Upper lobe of left lung (tissue), 4 donors: ENCODE data around the gene PLS3.

Source experiments
- POLR2A ChIP-seq, 4 donors: fragments of 450-650 bp; IDR thresholded peaks; one replicate each; pipeline ENCODE4 v1.5.1; 2016 to 2017; ENCODE audit warnings: antibody characterized with exemption in 4 of 4, mild to moderate bottlenecking in 2 of 4
- TF ChIP-seq, protein P1 (sequence below), 6 experiments: fragments of 450-650 bp in 4 of 6; fragments of 200-600 bp in 2 of 6; sonication (generic) in 2 of 6; IDR thresholded peaks; one replicate each; pipeline ENCODE4 v1.5.1; 2016 to 2019; ENCODE audit warnings: antibody characterized with exemption in 6 of 6

GRCh38 chrX:115679460-115679859 is 118.5 kb downstream of the PLS3 start:
- TF ChIP-seq, protein P1, sequence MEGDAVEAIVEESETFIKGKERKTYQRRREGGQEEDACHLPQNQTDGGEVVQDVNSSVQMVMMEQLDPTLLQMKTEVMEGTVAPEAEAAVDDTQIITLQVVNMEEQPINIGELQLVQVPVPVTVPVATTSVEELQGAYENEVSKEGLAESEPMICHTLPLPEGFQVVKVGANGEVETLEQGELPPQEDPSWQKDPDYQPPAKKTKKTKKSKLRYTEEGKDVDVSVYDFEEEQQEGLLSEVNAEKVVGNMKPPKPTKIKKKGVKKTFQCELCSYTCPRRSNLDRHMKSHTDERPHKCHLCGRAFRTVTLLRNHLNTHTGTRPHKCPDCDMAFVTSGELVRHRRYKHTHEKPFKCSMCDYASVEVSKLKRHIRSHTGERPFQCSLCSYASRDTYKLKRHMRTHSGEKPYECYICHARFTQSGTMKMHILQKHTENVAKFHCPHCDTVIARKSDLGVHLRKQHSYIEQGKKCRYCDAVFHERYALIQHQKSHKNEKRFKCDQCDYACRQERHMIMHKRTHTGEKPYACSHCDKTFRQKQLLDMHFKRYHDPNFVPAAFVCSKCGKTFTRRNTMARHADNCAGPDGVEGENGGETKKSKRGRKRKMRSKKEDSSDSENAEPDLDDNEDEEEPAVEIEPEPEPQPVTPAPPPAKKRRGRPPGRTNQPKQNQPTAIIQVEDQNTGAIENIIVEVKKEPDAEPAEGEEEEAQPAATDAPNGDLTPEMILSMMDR (IDR thresholded peaks at IDR 0.05), result peak in 3 of 6 experiments; percentile 10 to 19 (median 13)
- TF ChIP-seq POLR2A (IDR thresholded peaks at IDR 0.05), result no peak
